GM18909 (cell line): Measurements from ENCODE around the gene PCDH12.
"Not testable (repeated sequence)": the region's sequence is repeated elsewhere in the genome, so short reads cannot be mapped to it uniquely, and the experiment has no call there.

ENCODE experiments used
- ATAC-seq: cut with Tn5 transposase; IDR thresholded peaks from one replicate; pipeline ENCODE4 v1.9.1; 2021; ENCODE audit warnings: mild to moderate bottlenecking; ENCODE audit not compliant: unreplicated experiment, poor library complexity

Gene PCDH12

DNA sequence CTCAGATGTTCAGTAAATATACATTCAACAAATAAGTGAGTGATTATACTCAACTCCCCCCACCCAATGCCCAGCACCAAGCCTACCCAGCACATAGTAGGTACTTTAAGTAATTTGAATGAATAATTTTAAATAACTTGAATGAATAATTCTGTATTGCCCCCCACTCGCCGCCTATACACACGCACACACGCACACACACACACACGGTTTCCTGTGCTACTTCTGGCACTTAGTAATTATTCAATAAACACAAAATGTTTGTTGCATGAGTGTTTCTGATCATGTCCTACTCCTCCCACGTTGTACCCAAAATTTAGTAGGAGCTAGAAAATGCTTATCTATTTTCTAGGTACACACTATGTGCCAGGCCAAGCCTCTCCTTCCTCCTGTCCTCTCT is 16.2 kb downstream of the PCDH12 start:
- ATAC-seq, result no peak

DNA sequence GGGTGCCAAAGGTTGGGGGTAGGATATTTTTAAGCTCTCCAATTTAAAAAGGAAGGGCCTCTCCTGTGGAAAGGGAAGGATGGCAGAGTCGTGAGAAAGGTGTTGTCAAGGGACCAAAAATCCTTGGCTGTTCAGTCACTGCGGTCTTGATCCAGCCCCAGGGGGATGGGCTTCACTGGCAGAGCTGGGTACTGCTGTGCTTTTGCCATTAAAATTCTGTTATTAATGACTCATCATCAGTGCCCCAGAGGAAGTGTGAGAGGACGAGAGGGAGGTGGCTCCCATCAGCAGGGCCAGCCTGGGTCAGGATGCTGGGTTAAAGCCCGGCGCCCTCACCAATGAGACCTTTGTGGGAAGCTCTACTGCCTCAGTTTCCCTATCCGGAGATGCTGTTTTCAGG is 16.7 kb downstream of the PCDH12 start:
- ATAC-seq, result no peak

DNA sequence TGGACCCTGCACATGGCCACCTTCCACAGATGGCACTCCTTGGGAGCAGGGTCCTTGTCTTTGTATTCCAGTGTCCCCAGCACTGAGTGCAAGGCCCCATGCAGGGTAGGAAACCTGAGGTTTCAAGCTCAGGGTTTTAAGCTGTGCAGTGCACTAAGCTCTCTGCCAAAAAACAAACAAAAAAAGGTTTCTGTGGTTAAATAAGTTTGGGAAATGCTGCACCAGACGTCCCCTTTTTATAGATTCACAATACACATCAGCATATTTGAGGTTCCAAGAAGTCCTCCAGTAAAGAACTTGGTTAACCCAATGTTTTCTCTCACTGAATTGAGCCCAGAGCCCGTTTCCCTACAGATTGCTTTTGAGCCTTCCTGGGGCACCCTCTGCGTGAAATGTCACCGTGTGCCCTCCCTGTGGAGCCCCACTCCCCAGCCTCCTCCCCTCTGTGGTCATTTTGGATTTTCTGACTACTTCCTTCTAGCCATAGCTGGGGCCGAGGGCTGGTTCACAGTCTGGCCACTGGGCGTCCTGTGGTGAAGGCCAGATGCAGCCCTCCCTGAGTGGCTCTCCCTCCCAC is 17.2 kb downstream of the PCDH12 start:
- no peak for ATAC-seq

DNA sequence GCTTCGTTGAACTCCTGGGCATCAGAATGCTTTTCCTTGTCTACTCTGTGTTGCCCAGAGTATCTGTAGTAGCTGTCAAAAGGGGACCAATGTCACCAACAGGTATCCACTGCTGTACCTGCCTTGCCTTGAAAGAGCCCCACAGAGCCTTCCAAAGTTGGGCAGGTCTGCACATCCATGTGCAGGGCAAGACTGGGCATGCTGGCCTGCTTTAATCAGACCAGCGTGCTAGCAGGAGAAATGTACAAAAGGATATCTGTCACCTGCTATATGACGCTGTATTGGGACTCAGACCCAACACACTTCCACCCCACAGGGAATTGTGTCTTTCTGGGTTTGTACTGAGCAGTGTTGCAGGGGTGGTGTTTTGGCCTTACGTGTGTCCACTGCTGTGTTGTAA is 22.5 kb downstream of the PCDH12 start:
- ATAC-seq, result no peak

- no peak for ATAC-seq
Observed at GRCh38 chr5:141934099-141934844, 23.7 kb downstream of the PCDH12 start.

- ATAC-seq, result no peak
Observed at GRCh38 chr5:141933151-141933550, 24.9 kb downstream of the PCDH12 start.

GRCh38 chr5:141931694-141932093 is 26.3 kb downstream of the PCDH12 start:
- no peak for ATAC-seq

- ATAC-seq, result no peak
Observed at GRCh38 chr5:141929398-141930058, 28.5 kb downstream of the PCDH12 start.

- no peak for ATAC-seq
Observed at GRCh38 chr5:141928051-141928450, 30.0 kb downstream of the PCDH12 start.

- no peak for ATAC-seq
Observed at GRCh38 chr5:141926434-141926833, 31.6 kb downstream of the PCDH12 start.

GRCh38 chr5:141923448-141924313 is 34.3 kb downstream of the PCDH12 start, which contains the start of gene DELE1:
Gene DELE1, plus strand, starts transcription at chr5:141923871. Its CDS starts 71 bp downstream, at chr5:141923942.
- ATAC-seq, result peak; percentile 98

- not testable (repeated sequence) for ATAC-seq
Observed at GRCh38 chr5:141922827-141923447, 35.1 kb downstream of the PCDH12 start.

GRCh38 chr5:141920771-141921170 is 37.2 kb downstream of the PCDH12 start:
- ATAC-seq, result no peak

DNA sequence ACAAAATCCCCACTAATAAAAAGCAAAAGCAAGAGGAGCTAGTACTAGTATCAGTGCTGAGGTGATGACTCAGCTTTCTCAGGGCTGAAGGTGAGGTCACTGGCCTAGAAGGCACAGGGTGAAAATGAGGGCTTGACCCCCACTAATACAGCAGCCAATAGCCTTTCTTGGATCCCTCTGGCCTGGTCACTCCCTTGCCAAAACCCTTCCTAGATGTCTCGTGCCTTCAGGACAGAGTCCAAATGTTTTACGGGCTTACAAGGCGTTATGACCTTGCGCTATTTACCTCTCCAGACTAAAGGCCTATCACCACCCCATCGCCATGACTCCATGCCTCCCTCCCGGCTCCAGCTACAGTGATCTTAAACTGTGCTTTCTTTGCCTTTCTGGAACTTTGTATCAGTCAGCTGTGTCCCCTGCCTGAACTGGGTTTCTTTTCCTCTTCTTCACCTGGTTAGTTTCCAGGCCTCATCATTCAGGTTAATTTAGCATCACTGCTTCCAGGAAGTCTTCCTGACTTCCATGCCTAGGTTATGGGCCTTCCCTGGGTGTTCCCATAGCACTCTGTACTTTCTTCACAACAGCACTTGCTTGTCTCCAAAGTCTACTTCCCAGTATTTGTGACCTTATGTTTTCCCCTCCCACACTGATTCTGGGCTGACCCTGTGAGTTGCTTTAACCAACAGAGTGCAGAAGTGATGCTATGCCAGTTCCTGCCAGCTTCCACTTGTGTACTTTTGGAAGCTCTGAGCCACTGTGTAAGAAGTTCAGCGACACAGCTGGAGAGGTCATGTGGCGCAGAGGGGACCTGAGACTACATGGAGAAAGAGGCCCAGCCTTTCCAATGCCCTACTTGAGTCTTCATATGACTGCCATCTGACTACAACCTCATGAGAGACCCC is 38.5 kb downstream of the PCDH12 start:
- no peak for ATAC-seq

DNA sequence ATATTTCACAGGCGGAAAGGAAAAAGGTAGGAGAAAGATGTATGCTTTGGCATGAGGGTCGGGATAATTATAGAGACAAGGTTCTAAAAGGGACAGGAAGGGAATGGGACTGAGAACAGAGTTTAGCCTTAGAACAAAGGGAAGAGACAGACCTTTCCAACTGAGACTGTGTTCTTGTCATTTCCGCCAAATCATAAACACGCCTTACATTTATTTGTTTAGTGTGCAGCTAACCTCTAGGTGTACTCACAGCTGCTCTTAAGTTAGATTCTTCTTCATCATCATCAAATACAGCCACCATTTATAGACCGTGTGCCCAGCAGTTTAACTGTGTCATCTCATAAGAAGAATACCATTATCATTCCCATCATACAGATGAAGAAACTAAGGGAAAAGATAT is 40.2 kb downstream of the PCDH12 start:
- no peak for ATAC-seq

- no peak for ATAC-seq
Observed at GRCh38 chr5:141916522-141916921, 41.5 kb downstream of the PCDH12 start.

GRCh38 chr5:141915881-141916336 is 42.1 kb downstream of the PCDH12 start:
- no peak for ATAC-seq

- ATAC-seq, result no peak
Observed at GRCh38 chr5:141914797-141915196, 43.2 kb downstream of the PCDH12 start.

DNA sequence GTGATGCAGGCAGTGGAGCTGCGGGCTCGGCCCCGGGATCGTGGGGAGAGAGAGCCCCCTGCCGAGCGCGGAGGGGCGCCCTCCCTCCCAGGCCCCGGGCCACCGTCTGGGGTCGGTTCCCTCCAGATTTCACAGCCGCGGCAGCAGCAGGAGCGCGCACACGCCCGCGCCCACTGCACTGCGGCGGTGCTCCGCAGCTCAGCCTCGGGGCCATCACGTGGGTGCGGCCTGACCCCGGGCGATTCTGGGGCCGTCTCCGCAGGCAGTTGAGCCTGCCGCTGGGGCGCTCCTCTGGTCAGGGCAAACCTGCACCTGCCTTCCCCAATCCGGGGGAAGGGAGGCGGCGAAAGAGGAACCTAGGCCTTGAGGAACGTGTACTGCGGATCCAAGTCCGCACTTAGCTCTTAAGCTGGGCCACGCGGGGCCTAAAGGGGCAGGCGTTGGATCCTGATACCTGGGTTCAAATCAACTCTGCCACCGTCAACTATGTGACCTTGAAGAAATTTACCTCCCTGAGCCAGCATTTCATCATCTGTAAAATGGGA is 43.7 kb downstream of the PCDH12 start:
- no peak for ATAC-seq
